Measurements from ENCODE around the gene ACTN3.
"Not testable (repeated sequence)": the region's sequence is repeated elsewhere in the genome, so short reads cannot be mapped to it uniquely, and the experiment has no call there.

The ACTN3 gene

GRCh38 chr11:66567787-66568123 lies 21.1 kb downstream of the ACTN3 start:
- DNase-seq = no peak

- DNase-seq = peak; percentile 72
These were observed 21.6 kb downstream of the ACTN3 start, which contains the start of gene CTSF for GRCh38 chr11:66568124-66568916. Gene CTSF, minus strand, starts transcription at chr11:66568606. Its CDS starts 120 bp downstream, at chr11:66568486.

- DNase-seq = no peak
These were observed 22.4 kb downstream of the ACTN3 start for GRCh38 chr11:66569076-66569475.

- no peak for DNase-seq
These were observed 23.6 kb downstream of the ACTN3 start for GRCh38 chr11:66570079-66570849.

GRCh38 chr11:66570850-66571180 lies 24.1 kb downstream of the ACTN3 start:
- DNase-seq = no peak

- no peak for DNase-seq
These were observed 32.4 kb downstream of the ACTN3 start for GRCh38 chr11:66579017-66579606.

GRCh38 chr11:66580803-66581202 lies 34.1 kb downstream of the ACTN3 start:
- DNase-seq = no peak

GRCh38 chr11:66581261-66581660 lies 34.6 kb downstream of the ACTN3 start:
- DNase-seq = no peak

- not testable (repeated sequence) for DNase-seq
These were observed 36.0 kb downstream of the ACTN3 start for GRCh38 chr11:66582565-66583147.

- DNase-seq = not testable (repeated sequence)
These were observed 38.7 kb downstream of the ACTN3 start for GRCh38 chr11:66585447-66585846.

GRCh38 chr11:66586136-66586535 lies 39.4 kb downstream of the ACTN3 start:
- no peak for DNase-seq

- not testable (repeated sequence) for DNase-seq
These were observed 42.6 kb downstream of the ACTN3 start for GRCh38 chr11:66589315-66589714.

GRCh38 chr11:66589996-66590675 lies 43.4 kb downstream of the ACTN3 start:
- DNase-seq = no peak

- no peak for DNase-seq
These were observed 44.5 kb downstream of the ACTN3 start for GRCh38 chr11:66591175-66591574.

- peak; percentile 93 for DNase-seq
These were observed 46.0 kb downstream of the ACTN3 start, which contains the start of the genes CCDC87 and CCS for GRCh38 chr11:66592457-66593302. Gene CCDC87, minus strand, starts transcription at chr11:66593063. Its CDS starts 48 bp downstream, at chr11:66593015. Gene CCS, plus strand, starts transcription at chr11:66593185. Its CDS starts 77 bp downstream, at chr11:66593262.

- no peak for DNase-seq
These were observed 46.6 kb downstream of the ACTN3 start for GRCh38 chr11:66593303-66593635.

- no peak for DNase-seq
These were observed 46.9 kb downstream of the ACTN3 start for GRCh38 chr11:66593650-66594049.

- DNase-seq = no peak
These were observed 48.7 kb downstream of the ACTN3 start for GRCh38 chr11:66595245-66595904.

GRCh38 chr11:66598993-66599392 lies 52.3 kb downstream of the ACTN3 start:
- DNase-seq = no peak

- no peak for DNase-seq
These were observed 53.5 kb downstream of the ACTN3 start for GRCh38 chr11:66600219-66600618.

- DNase-seq = no peak
These were observed 54.0 kb downstream of the ACTN3 start for GRCh38 chr11:66600631-66601233.

All from NCI-H510A (cell line).